Lower leg skin (tissue), 4 donors: ENCODE data around the gene CSF1R. TPM values are rescaled to one million over a fixed set of nuclear protein-coding genes. Genes with fewer than 3 reads are reported as not detected.

Experiments used
- DNase-seq, 2 donors: peaks; one replicate each; pipeline ENCODE4 v3.0.0-alpha.2; 2019; ENCODE audit warnings: low spot score in 2 of 2
- H3K4me3 ChIP-seq: fragments of 200-600 bp; sonication (generic); 2 replicates; pipeline ENCODE4 v1.5.1; 2017; ENCODE audit warnings: mild to moderate bottlenecking, low read depth; ENCODE audit not compliant: poor library complexity, severe bottlenecking
- POLR2A ChIP-seq, 2 donors: fragments of 450-650 bp; IDR thresholded peaks; one replicate each; pipeline ENCODE4 v1.6.1; 2016 to 2017; ENCODE audit warnings: antibody characterized with exemption in 2 of 2, mild to moderate bottlenecking in 1 of 2, moderate library complexity in 1 of 2
- WGBS, 2 donors: methylation state at CpG; one replicate each; pipeline ENCODE4 v1.1.5; 2018; 5-methylcytosine and 5-hydroxymethylcytosine counted together
- intact Hi-C: fragments of 100-400 bp; cut with DNase I; formaldehyde crosslinking; loops from one replicate; pipeline ENCODE4 v1.15.0; 2023; ENCODE audit warnings: low total_unique reads
- total RNA-seq, 4 donors: library from RNA; depleted of rRNA; stranded (reverse); fragments of >200 nt; gene quantifications; one replicate each; pipeline ENCODE4 v1.1.0, GENCODE V29; 2016
- TF ChIP-seq, protein P1 (sequence below), 3 donors: fragments of 450-650 bp; IDR thresholded peaks; one replicate each; pipeline ENCODE4 v1.5.1; 2016; ENCODE audit warnings: antibody characterized with exemption in 3 of 3, mild to moderate bottlenecking in 3 of 3, moderate library complexity in 2 of 3

Gene CSF1R
- total RNA-seq, 4 donors from 2014 or later: 17.9 to 27.3 (median 23.9) TPM

- no peak overlapping the region for H3K4me3 ChIP-seq
- TF ChIP-seq POLR2A (IDR thresholded peaks at IDR 0.05): no peak
- TF ChIP-seq, protein P1, sequence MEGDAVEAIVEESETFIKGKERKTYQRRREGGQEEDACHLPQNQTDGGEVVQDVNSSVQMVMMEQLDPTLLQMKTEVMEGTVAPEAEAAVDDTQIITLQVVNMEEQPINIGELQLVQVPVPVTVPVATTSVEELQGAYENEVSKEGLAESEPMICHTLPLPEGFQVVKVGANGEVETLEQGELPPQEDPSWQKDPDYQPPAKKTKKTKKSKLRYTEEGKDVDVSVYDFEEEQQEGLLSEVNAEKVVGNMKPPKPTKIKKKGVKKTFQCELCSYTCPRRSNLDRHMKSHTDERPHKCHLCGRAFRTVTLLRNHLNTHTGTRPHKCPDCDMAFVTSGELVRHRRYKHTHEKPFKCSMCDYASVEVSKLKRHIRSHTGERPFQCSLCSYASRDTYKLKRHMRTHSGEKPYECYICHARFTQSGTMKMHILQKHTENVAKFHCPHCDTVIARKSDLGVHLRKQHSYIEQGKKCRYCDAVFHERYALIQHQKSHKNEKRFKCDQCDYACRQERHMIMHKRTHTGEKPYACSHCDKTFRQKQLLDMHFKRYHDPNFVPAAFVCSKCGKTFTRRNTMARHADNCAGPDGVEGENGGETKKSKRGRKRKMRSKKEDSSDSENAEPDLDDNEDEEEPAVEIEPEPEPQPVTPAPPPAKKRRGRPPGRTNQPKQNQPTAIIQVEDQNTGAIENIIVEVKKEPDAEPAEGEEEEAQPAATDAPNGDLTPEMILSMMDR (IDR thresholded peaks at IDR 0.05): no peak
- WGBS, 2 donors: 76 to 79% methylated on average over 1 of the region's 1 CpG
- no peak for DNase-seq
- intact Hi-C loops: no loop called here
Observed at GRCh38 chr5:150023136-150023535, 63.2 kb downstream of the CSF1R start.

DNA sequence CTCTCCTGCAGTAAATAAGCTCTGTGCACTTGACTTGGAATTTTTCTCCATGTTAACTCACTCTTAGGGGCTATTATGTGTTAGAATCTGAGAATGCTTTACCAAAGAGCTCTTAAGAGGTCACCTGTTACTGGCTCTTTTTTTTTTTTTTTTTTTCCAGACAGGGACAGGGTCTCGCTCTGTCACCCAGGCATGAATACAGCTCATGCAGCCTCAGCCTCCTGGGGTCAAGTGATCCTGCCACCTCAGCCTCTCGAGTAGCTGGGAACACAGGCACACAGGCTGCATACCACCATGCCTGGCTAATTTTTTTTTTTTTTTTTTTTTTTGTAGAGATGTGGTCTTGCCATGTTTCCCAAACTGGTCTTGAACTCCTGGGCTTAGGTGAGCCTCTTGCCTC is 63.7 kb downstream of the CSF1R start:
- TF ChIP-seq POLR2A (IDR thresholded peaks at IDR 0.05): no peak
- WGBS, 2 donors: 64 to 93% methylated on average over 2 of the region's 2 CpGs
- intact Hi-C loops: no loop called here
- DNase-seq: no peak
- H3K4me3 ChIP-seq: no peak overlapping the region

DNA sequence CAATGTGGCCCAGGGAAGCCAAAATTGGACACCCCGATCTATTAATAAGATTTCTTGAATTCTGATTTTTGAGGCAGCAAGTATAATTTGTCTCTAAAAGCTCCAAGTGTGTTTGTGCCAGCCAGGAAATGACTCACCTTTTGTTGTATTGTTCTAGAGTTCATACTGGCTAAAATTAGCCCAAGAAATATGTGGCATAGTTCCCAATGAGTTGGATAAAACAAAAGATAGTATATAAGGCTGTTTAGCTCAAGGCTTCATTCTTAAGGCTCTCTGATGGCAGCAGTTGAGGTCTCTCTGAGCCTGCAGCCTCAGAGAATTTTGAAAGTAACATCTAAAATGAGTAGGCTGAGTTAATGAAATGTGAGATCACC is 64.2 kb downstream of the CSF1R start:
- WGBS, 2 donors: 42 to 51% methylated on average over 1 of the region's 1 CpG
- TF ChIP-seq, protein P1 (IDR thresholded peaks at IDR 0.05): no peak
- no peak for TF ChIP-seq POLR2A (IDR thresholded peaks at IDR 0.05)
- no peak overlapping the region for H3K4me3 ChIP-seq
- intact Hi-C loops: no loop called here
- DNase-seq: no peak

DNA sequence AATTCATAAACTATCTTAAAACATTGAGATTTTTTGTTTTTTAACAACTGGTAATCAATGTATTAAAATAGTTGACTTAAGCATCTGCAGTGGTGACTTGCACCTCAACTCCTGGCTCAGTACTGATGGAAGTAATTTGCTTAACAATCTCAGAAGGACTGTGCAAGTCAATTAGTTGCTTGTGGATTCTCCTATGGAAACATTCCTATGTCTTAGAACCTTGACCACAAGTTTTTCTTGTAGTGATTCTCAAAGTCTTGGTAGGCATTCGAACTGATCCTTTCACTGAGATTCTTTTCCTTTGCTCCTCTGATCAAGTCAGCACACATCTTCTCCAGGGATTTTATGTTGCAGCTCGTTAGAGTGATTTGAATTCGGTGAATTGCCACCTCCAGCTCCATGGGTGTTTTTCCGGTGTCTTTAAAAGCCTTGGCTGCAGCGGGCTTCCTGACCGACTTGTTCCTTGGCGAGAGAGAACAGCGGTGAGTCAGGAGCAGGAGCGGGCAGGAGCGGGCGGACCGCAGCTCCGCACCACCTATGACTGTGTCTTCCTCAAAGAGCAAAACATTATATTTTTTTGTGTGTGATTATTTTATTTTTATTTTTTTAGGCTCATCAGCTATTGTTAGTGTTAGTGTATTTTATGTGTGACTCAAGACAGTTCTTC is 64.7 kb downstream of the CSF1R start:
- no peak for DNase-seq
- H3K4me3 ChIP-seq: no peak overlapping the region

GRCh38 chr5:150020249-150020648 is 66.1 kb downstream of the CSF1R start:
- no peak overlapping the region for H3K4me3 ChIP-seq
- 82 to 89% methylated on average over 1 of the region's 1 CpG for WGBS, 2 donors
- no peak for DNase-seq
- intact Hi-C loops: no loop called here
- TF ChIP-seq POLR2A (IDR thresholded peaks at IDR 0.05): no peak
- TF ChIP-seq, protein P1 (IDR thresholded peaks at IDR 0.05): no peak

More for the DNA sequence above, 64.7 kb downstream of the CSF1R start:
- intact Hi-C loops: no loop called here
- WGBS, 2 donors: 47 to 63% methylated on average over 13 of the region's 13 CpGs
- TF ChIP-seq, protein P1 (IDR thresholded peaks at IDR 0.05): no peak
- TF ChIP-seq POLR2A (IDR thresholded peaks at IDR 0.05): no peak

- TF ChIP-seq POLR2A (IDR thresholded peaks at IDR 0.05): no peak
- TF ChIP-seq, protein P1 (IDR thresholded peaks at IDR 0.05): no peak
- H3K4me3 ChIP-seq: no peak overlapping the region
- DNase-seq: no peak
- intact Hi-C loops: no loop called here
- 75 to 80% methylated on average over 6 of the region's 6 CpGs for WGBS, 2 donors
Observed at GRCh38 chr5:150017226-150018005, 68.9 kb downstream of the CSF1R start.
